GM23338 (cell line): ENCODE results near the gene PAX4. TPM values are rescaled to one million over a fixed set of nuclear protein-coding genes. Genes with fewer than 3 reads are reported as not detected.

Experiments used
- ATAC-seq: fragments of 200-7000 bp; cut with Tn5 transposase; 3 replicates; pipeline ENCODE4 v1.9.1; 2020
- DNase-seq: peaks from one replicate; pipeline ENCODE4 v3.0.0-alpha.2; 2015; ENCODE audit warnings: low spot score
- H2AFZ ChIP-seq: fragments of 200-600 bp; sonication (generic); 2 replicates; pipeline ENCODE4 v1.8.0; 2016; ENCODE audit warnings: antibody characterized with exemption, mild to moderate bottlenecking, moderate library complexity
- H3F3A ChIP-seq: fragments of 200-600 bp; sonication (generic); replicated peaks from 2 replicates; pipeline ENCODE4 v1.8.0; 2017; ENCODE audit warnings: antibody characterized with exemption, mixed run types, low read depth
- H3K27ac ChIP-seq: fragments of 200-600 bp; sonication (generic); 2 replicates; pipeline ENCODE4 v1.6.1; 2016; ENCODE audit warnings: low read depth
- H3K27me3 ChIP-seq: fragments of 200-600 bp; sonication (generic); 2 replicates; pipeline ENCODE4 v1.8.0; 2016; ENCODE audit warnings: mild to moderate bottlenecking, mixed run types, moderate library complexity; ENCODE audit not compliant: insufficient read depth
- H3K36me3 ChIP-seq: fragments of 200-600 bp; sonication (generic); 2 replicates; pipeline ENCODE4 v1.8.0; 2016; ENCODE audit warnings: mild to moderate bottlenecking; ENCODE audit not compliant: insufficient read depth
- H3K4me1 ChIP-seq: fragments of 200-600 bp; sonication (generic); 2 replicates; pipeline ENCODE4 v1.8.0; 2016; ENCODE audit warnings: mild to moderate bottlenecking, moderate library complexity; ENCODE audit not compliant: insufficient read depth
- H3K4me2 ChIP-seq: fragments of 200-600 bp; sonication (generic); 2 replicates; pipeline ENCODE4 v1.7.1; 2017; ENCODE audit warnings: mixed run types
- H3K4me3 ChIP-seq: fragments of 200-600 bp; sonication (generic); 2 replicates; pipeline ENCODE4 v1.6.1; 2016; ENCODE audit warnings: mixed run types
- H3K79me2 ChIP-seq: fragments of 200-600 bp; sonication (generic); replicated peaks from 2 replicates; pipeline ENCODE4 v1.8.0; 2017; ENCODE audit warnings: mild to moderate bottlenecking; ENCODE audit not compliant: insufficient read depth
- H3K9me2 ChIP-seq: fragments of 200-600 bp; sonication (generic); 2 replicates; pipeline ENCODE4 v1.8.0; 2017; ENCODE audit not compliant: insufficient read depth
- H4K20me1 ChIP-seq: fragments of 200-600 bp; sonication (generic); replicated peaks from 2 replicates; pipeline ENCODE4 v1.8.0; 2017; ENCODE audit warnings: mild to moderate bottlenecking; ENCODE audit not compliant: insufficient read depth
- H3K27ac Mint-ChIP-seq: 2 replicates; pipeline ENCODE4 v1.8.0; 2020; ENCODE audit warnings: inconsistent platforms, mild to moderate bottlenecking, moderate library complexity, mixed read lengths
- H3K27me3 Mint-ChIP-seq: 3 replicates; pipeline ENCODE4 v1.8.0; 2022; ENCODE audit warnings: low read depth, mild to moderate bottlenecking, moderate library complexity, mixed read lengths, inconsistent platforms; ENCODE audit not compliant: insufficient read depth, poor library complexity
- H3K36me3 Mint-ChIP-seq: 3 replicates; pipeline ENCODE4 v1.8.0; 2021; ENCODE audit warnings: low read depth, mild to moderate bottlenecking, inconsistent platforms, moderate library complexity, mixed read lengths
- H3K4me1 Mint-ChIP-seq: 3 replicates; pipeline ENCODE4 v1.8.0; 2020; ENCODE audit warnings: mild to moderate bottlenecking, inconsistent platforms, mixed read lengths
- H3K4me3 Mint-ChIP-seq: 3 replicates; pipeline ENCODE4 v1.8.0; 2021; ENCODE audit warnings: moderate library complexity, mild to moderate bottlenecking, inconsistent platforms, mixed read lengths
- H3K9me3 Mint-ChIP-seq: 3 replicates; pipeline ENCODE4 v1.8.0; 2020; ENCODE audit warnings: moderate library complexity, mild to moderate bottlenecking, inconsistent platforms, mixed read lengths
- CREB1 ChIP-seq: fragments of 250-450 bp; sonication (Bioruptor Pico); IDR thresholded peaks from 2 replicates; pipeline ENCODE4 v1.5.0; 2020; ENCODE audit warnings: low read depth, mild to moderate bottlenecking, moderate library complexity
- EZH2 ChIP-seq: fragments of 200-600 bp; sonication (generic); IDR thresholded peaks from one replicate; pipeline ENCODE4 v1.8.0; 2017; ENCODE audit warnings: antibody characterized with exemption, mild to moderate bottlenecking, low read depth; ENCODE audit not compliant: unreplicated experiment
- EZH2phosphoT487 ChIP-seq: fragments of 200-600 bp; sonication (generic); IDR thresholded peaks from one replicate; pipeline ENCODE4 v1.8.1; 2018; ENCODE audit warnings: antibody characterized with exemption; ENCODE audit not compliant: unreplicated experiment
- JUNB ChIP-seq: IDR thresholded peaks from one replicate; pipeline ENCODE4 v1.6.1; 2016; ENCODE audit warnings: antibody characterized with exemption; ENCODE audit not compliant: unreplicated experiment
- NANOG ChIP-seq: IDR thresholded peaks from 2 replicates; pipeline ENCODE4 v1.6.1; 2016; ENCODE audit warnings: antibody characterized with exemption, borderline replicate concordance
- POLR2AphosphoS5 ChIP-seq: IDR thresholded peaks from 2 replicates; pipeline ENCODE4 v1.6.1; 2016; ENCODE audit warnings: antibody characterized with exemption, low read depth
- STAT1 ChIP-seq: IDR thresholded peaks from one replicate; pipeline ENCODE4 v1.6.1; 2016; ENCODE audit warnings: antibody characterized with exemption; ENCODE audit not compliant: unreplicated experiment
- ZNF114 ChIP-seq: fragments of 250-450 bp; sonication (Bioruptor Pico); IDR thresholded peaks from 2 replicates; pipeline ENCODE4 v1.5.0; 2020; ENCODE audit warnings: mild to moderate bottlenecking, moderate library complexity
- ZNF331 ChIP-seq: fragments of 250-450 bp; sonication (Bioruptor Pico); IDR thresholded peaks from 2 replicates; pipeline ENCODE4 v1.5.0; 2020; ENCODE audit warnings: low read depth, mild to moderate bottlenecking, moderate library complexity
- polyA plus RNA-seq: library from polyadenylated mRNA; unstranded; fragments of >200 nt; fragmentation: Nextera tagmentation; extraction: Ambion mirVana; gene quantifications from 2 replicates; pipeline ENCODE4 v1.2.1, GENCODE V29; 2016
- total RNA-seq: library from RNA; depleted of rRNA; stranded (reverse); fragments of >200 nt; shearing (Covaris generic); gene quantifications from 2 replicates; pipeline ENCODE4 v1.2.3, GENCODE V29; 2014
- TF ChIP-seq, protein P1 (sequence below): IDR thresholded peaks from one replicate; pipeline ENCODE4 v1.6.1; 2018; ENCODE audit warnings: antibody characterized with exemption; ENCODE audit not compliant: unreplicated experiment
- TF ChIP-seq, protein P2 (sequence below): fragments of 250-450 bp; sonication (Bioruptor Pico); IDR thresholded peaks from 2 replicates; pipeline ENCODE4 v1.5.0; 2020; ENCODE audit warnings: mild to moderate bottlenecking, moderate library complexity
- TF ChIP-seq, protein P3 (sequence below): IDR thresholded peaks from 2 replicates; pipeline ENCODE4 v1.6.1; 2016; ENCODE audit warnings: antibody characterized with exemption
- TF ChIP-seq, protein P4 (sequence below), 2 experiments: fragments of 200-600 bp in 1 of 2; sonication (generic) in 1 of 2; conservative IDR thresholded peaks; 2 replicates each; pipeline versions ENCODE4 v1.5.1 to v1.6.1; 2016 to 2017; ENCODE audit warnings: antibody characterized with exemption in 2 of 2, low read depth in 2 of 2, mild to moderate bottlenecking in 2 of 2, moderate library complexity in 1 of 2

Gene PAX4
- total and polyA plus RNA-seq, 2 experiments from 2014 or later: not detected

DNA sequence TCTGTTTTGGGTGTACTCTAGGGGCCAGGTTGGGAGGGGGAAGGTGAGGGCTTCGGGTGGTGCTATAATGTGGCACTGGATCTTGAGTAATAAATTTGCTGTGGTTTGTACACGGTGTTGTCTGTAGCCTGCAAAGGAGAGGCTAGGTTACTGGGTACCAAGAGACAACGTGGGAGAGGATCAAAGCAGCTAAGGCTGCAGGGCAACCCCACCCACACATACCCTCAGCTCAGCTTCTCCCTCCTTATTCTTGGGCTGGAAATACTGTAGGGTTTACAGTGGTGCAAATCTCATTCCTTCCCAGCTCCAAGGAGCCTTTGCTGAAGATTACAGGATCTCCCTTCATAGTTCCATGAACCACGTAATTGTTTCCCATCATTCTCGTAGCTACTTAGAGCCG is 26.4 kb downstream of the PAX4 start:
- Mint-ChIP-seq H3K4me1 (peaks cover 15% of the 10 kb centered on the region), H3K27ac (no peak overlapping the region), H3K27me3 (peaks cover 24% of the 10 kb centered on the region), H3K36me3 (peaks cover 26% of the 10 kb centered on the region), H3K9me3 (no peaks in the 10 kb centered on the region; the same call in 2 of the 3 replicates), H3K4me3 (no peak overlapping the region)
- ATAC-seq (no peak), DNase-seq (no peak)
- Histone ChIP-seq H3K9me2 (no peaks in the 10 kb centered on the region), H3K79me2 (peaks cover 12% of the 10 kb centered on the region), H3F3A (peaks cover 3% of the 10 kb centered on the region), H4K20me1 (peaks cover 12% of the 10 kb centered on the region), H3K27ac (no peak overlapping the region), H3K4me2 (no peak overlapping the region), H3K36me3 (peaks cover 10% of the 10 kb centered on the region), H3K4me1 (peaks cover 14% of the 10 kb centered on the region), H3K4me3 (no peak overlapping the region), H2AFZ (no peak overlapping the region), H3K27me3 (peaks cover 13% of the 10 kb centered on the region)
- TF ChIP-seq STAT1: no peak
- TF ChIP-seq, protein P1, sequence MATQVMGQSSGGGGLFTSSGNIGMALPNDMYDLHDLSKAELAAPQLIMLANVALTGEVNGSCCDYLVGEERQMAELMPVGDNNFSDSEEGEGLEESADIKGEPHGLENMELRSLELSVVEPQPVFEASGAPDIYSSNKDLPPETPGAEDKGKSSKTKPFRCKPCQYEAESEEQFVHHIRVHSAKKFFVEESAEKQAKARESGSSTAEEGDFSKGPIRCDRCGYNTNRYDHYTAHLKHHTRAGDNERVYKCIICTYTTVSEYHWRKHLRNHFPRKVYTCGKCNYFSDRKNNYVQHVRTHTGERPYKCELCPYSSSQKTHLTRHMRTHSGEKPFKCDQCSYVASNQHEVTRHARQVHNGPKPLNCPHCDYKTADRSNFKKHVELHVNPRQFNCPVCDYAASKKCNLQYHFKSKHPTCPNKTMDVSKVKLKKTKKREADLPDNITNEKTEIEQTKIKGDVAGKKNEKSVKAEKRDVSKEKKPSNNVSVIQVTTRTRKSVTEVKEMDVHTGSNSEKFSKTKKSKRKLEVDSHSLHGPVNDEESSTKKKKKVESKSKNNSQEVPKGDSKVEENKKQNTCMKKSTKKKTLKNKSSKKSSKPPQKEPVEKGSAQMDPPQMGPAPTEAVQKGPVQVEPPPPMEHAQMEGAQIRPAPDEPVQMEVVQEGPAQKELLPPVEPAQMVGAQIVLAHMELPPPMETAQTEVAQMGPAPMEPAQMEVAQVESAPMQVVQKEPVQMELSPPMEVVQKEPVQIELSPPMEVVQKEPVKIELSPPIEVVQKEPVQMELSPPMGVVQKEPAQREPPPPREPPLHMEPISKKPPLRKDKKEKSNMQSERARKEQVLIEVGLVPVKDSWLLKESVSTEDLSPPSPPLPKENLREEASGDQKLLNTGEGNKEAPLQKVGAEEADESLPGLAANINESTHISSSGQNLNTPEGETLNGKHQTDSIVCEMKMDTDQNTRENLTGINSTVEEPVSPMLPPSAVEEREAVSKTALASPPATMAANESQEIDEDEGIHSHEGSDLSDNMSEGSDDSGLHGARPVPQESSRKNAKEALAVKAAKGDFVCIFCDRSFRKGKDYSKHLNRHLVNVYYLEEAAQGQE: no peak
- TF ChIP-seq POLR2AphosphoS5: no peak
- TF ChIP-seq, protein P2, sequence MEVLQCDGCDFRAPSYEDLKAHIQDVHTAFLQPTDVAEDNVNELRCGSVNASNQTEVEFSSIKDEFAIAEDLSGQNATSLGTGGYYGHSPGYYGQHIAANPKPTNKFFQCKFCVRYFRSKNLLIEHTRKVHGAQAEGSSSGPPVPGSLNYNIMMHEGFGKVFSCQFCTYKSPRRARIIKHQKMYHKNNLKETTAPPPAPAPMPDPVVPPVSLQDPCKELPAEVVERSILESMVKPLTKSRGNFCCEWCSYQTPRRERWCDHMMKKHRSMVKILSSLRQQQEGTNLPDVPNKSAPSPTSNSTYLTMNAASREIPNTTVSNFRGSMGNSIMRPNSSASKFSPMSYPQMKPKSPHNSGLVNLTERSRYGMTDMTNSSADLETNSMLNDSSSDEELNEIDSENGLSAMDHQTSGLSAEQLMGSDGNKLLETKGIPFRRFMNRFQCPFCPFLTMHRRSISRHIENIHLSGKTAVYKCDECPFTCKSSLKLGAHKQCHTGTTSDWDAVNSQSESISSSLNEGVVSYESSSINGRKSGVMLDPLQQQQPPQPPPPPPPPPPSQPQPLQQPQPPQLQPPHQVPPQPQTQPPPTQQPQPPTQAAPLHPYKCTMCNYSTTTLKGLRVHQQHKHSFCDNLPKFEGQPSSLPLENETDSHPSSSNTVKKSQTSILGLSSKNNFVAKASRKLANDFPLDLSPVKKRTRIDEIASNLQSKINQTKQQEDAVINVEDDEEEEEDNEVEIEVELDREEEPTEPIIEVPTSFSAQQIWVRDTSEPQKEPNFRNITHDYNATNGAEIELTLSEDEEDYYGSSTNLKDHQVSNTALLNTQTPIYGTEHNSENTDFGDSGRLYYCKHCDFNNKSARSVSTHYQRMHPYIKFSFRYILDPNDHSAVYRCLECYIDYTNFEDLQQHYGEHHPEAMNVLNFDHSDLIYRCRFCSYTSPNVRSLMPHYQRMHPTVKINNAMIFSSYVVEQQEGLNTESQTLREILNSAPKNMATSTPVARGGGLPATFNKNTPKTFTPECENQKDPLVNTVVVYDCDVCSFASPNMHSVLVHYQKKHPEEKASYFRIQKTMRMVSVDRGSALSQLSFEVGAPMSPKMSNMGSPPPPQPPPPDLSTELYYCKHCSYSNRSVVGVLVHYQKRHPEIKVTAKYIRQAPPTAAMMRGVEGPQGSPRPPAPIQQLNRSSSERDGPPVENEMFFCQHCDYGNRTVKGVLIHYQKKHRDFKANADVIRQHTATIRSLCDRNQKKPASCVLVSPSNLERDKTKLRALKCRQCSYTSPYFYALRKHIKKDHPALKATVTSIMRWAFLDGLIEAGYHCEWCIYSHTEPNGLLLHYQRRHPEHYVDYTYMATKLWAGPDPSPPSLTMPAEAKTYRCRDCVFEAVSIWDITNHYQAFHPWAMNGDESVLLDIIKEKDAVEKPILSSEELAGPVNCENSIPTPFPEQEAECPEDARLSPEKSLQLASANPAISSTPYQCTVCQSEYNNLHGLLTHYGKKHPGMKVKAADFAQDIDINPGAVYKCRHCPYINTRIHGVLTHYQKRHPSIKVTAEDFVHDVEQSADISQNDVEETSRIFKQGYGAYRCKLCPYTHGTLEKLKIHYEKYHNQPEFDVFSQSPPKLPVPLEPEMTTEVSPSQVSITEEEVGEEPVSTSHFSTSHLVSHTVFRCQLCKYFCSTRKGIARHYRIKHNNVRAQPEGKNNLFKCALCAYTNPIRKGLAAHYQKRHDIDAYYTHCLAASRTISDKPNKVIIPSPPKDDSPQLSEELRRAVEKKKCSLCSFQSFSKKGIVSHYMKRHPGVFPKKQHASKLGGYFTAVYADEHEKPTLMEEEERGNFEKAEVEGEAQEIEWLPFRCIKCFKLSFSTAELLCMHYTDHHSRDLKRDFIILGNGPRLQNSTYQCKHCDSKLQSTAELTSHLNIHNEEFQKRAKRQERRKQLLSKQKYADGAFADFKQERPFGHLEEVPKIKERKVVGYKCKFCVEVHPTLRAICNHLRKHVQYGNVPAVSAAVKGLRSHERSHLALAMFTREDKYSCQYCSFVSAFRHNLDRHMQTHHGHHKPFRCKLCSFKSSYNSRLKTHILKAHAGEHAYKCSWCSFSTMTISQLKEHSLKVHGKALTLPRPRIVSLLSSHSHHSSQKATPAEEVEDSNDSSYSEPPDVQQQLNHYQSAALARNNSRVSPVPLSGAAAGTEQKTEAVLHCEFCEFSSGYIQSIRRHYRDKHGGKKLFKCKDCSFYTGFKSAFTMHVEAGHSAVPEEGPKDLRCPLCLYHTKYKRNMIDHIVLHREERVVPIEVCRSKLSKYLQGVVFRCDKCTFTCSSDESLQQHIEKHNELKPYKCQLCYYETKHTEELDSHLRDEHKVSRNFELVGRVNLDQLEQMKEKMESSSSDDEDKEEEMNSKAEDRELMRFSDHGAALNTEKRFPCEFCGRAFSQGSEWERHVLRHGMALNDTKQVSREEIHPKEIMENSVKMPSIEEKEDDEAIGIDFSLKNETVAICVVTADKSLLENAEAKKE (CRISPR knock-in tag): no peak
- no peak for TF ChIP-seq EZH2
- no peak for TF ChIP-seq CREB1 (CRISPR knock-in tag)
- TF ChIP-seq JUNB: no peak
- no peak for TF ChIP-seq ZNF331 (CRISPR knock-in tag)
- TF ChIP-seq NANOG: no peak
- no peak for TF ChIP-seq EZH2phosphoT487
- TF ChIP-seq, protein P3, sequence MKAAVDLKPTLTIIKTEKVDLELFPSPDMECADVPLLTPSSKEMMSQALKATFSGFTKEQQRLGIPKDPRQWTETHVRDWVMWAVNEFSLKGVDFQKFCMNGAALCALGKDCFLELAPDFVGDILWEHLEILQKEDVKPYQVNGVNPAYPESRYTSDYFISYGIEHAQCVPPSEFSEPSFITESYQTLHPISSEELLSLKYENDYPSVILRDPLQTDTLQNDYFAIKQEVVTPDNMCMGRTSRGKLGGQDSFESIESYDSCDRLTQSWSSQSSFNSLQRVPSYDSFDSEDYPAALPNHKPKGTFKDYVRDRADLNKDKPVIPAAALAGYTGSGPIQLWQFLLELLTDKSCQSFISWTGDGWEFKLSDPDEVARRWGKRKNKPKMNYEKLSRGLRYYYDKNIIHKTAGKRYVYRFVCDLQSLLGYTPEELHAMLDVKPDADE: no peak
- TF ChIP-seq, protein P4, sequence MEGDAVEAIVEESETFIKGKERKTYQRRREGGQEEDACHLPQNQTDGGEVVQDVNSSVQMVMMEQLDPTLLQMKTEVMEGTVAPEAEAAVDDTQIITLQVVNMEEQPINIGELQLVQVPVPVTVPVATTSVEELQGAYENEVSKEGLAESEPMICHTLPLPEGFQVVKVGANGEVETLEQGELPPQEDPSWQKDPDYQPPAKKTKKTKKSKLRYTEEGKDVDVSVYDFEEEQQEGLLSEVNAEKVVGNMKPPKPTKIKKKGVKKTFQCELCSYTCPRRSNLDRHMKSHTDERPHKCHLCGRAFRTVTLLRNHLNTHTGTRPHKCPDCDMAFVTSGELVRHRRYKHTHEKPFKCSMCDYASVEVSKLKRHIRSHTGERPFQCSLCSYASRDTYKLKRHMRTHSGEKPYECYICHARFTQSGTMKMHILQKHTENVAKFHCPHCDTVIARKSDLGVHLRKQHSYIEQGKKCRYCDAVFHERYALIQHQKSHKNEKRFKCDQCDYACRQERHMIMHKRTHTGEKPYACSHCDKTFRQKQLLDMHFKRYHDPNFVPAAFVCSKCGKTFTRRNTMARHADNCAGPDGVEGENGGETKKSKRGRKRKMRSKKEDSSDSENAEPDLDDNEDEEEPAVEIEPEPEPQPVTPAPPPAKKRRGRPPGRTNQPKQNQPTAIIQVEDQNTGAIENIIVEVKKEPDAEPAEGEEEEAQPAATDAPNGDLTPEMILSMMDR (conservative IDR thresholded peaks at IDR 0.05; ENCODE audit: low read depth in 2 of 2): no peak
- TF ChIP-seq ZNF114 (CRISPR knock-in tag): no peak
